ENCODE measurements around the gene CITED2. TPM values are rescaled to one million over a fixed set of nuclear protein-coding genes. Genes with fewer than 3 reads are reported as not detected.

Gene CITED2
- total RNA-seq, 2 donors from 2014 or later, result 113 to 119 TPM

GRCh38 chr6:139392794-139393193 lies 18.3 kb upstream of the CITED2 start:
- TF ChIP-seq CTCF (IDR thresholded peaks at IDR 0.05), result no peak
- Histone ChIP-seq H3K4me1 (peaks cover 7% of the 10 kb centered on the region), H3K9me3 (no peaks in the 10 kb centered on the region), H3K36me3 (no peaks in the 10 kb centered on the region), H3K9ac (ENCODE audit: low read depth in 2 of 2, low read length in 2 of 2) (no peak overlapping the region), H3K27ac (no peak overlapping the region), H3K27me3 (no peaks in the 10 kb centered on the region), H3K4me3 (no peak overlapping the region)
- no peak for DNase-seq
- intact Hi-C loops (cut with DNase I), result no loop called here

- no peak overlapping the region for H3K4me3 ChIP-seq
- no peak overlapping the region for H3K27ac ChIP-seq
- H3K9ac ChIP-seq (ENCODE audit: low read depth in 2 of 2, low read length in 2 of 2), result no peak overlapping the region
- no peak for DNase-seq
- H3K9me3 ChIP-seq, result no peaks in the 10 kb centered on the region
- H3K27me3 ChIP-seq, result no peaks in the 10 kb centered on the region
- intact Hi-C loops (cut with DNase I), result no loop called here
- H3K36me3 ChIP-seq, result no peaks in the 10 kb centered on the region
- H3K4me1 ChIP-seq, result peaks cover 7% of the 10 kb centered on the region
- no peak for TF ChIP-seq CTCF (IDR thresholded peaks at IDR 0.05)
These were observed 17.3 kb upstream of the CITED2 start for GRCh38 chr6:139391709-139392108.

- Histone ChIP-seq H3K9ac (ENCODE audit: low read depth in 2 of 2, low read length in 2 of 2) (no peak overlapping the region), H3K9me3 (no peaks in the 10 kb centered on the region), H3K27ac (no peak overlapping the region), H3K4me3 (no peak overlapping the region), H3K4me1 (peaks cover 7% of the 10 kb centered on the region), H3K27me3 (no peaks in the 10 kb centered on the region), H3K36me3 (no peaks in the 10 kb centered on the region)
- intact Hi-C loops (cut with DNase I), result no loop called here
- no peak for TF ChIP-seq CTCF (IDR thresholded peaks at IDR 0.05)
- no peak for DNase-seq
These were observed 16.0 kb upstream of the CITED2 start for GRCh38 chr6:139390447-139390846.

GRCh38 chr6:139388384-139388783 lies 13.9 kb upstream of the CITED2 start:
- Histone ChIP-seq H3K9me3 (no peaks in the 10 kb centered on the region), H3K4me1 (peaks cover 4% of the 10 kb centered on the region), H3K27ac (no peak overlapping the region), H3K36me3 (no peaks in the 10 kb centered on the region), H3K27me3 (no peaks in the 10 kb centered on the region), H3K4me3 (no peak overlapping the region), H3K9ac (ENCODE audit: low read depth in 2 of 2, low read length in 2 of 2) (no peak overlapping the region)
- no peak for TF ChIP-seq CTCF (IDR thresholded peaks at IDR 0.05)
- intact Hi-C loops (cut with DNase I), result no loop called here
- DNase-seq, result no peak

GRCh38 chr6:139386404-139386803 lies 12.0 kb upstream of the CITED2 start:
- no peak for DNase-seq
- intact Hi-C loops (cut with DNase I), result no loop called here
- H3K4me1 ChIP-seq, result no peaks in the 10 kb centered on the region
- no peak for TF ChIP-seq CTCF (IDR thresholded peaks at IDR 0.05)
- H3K27ac ChIP-seq, result no peak overlapping the region
- no peak overlapping the region for H3K9ac ChIP-seq (ENCODE audit: low read depth in 2 of 2, low read length in 2 of 2)
- H3K4me3 ChIP-seq, result no peak overlapping the region
- H3K27me3 ChIP-seq, result no peaks in the 10 kb centered on the region
- H3K36me3 ChIP-seq, result no peaks in the 10 kb centered on the region
- no peaks in the 10 kb centered on the region for H3K9me3 ChIP-seq

Measured in colonic mucosa (tissue), 4 donors.